Smooth muscle cell (in vitro differentiated cells): Measurements from ENCODE around the gene CDH5. TPM values are rescaled to one million over a fixed set of nuclear protein-coding genes. Genes with fewer than 3 reads are reported as not detected.

Source experiments
- DNase-seq: peaks from one replicate; lab custom pipeline; 2025; ENCODE audit not compliant: unreplicated experiment; lab: John Stamatoyannopoulos, UW
- H2AFZ ChIP-seq: fragments of 200-600 bp; sonication (generic); 2 replicates; pipeline ENCODE4 v1.6.0; 2016; ENCODE audit warnings: antibody characterized with exemption, low read depth, mild to moderate bottlenecking
- H3F3A ChIP-seq: fragments of 200-600 bp; sonication (generic); 2 replicates; pipeline ENCODE4 v1.6.0; 2017; ENCODE audit warnings: antibody characterized with exemption, low read depth
- H3K27ac ChIP-seq: fragments of 200-600 bp; sonication (generic); 2 replicates; pipeline ENCODE4 v1.5.1; 2016; ENCODE audit warnings: low read depth, mild to moderate bottlenecking
- H3K27me3 ChIP-seq: fragments of 200-600 bp; sonication (generic); 2 replicates; pipeline ENCODE4 v1.6.1; 2016; ENCODE audit warnings: low read depth, mild to moderate bottlenecking
- H3K36me3 ChIP-seq: fragments of 200-600 bp; sonication (generic); 2 replicates; pipeline ENCODE4 v1.5.1; 2016; ENCODE audit warnings: low read depth
- H3K4me1 ChIP-seq: fragments of 200-600 bp; sonication (generic); 2 replicates; pipeline ENCODE4 v1.5.1; 2016; ENCODE audit warnings: low read depth
- H3K4me2 ChIP-seq: fragments of 200-600 bp; sonication (generic); 2 replicates; pipeline ENCODE4 v1.6.0; 2016; ENCODE audit warnings: mild to moderate bottlenecking
- H3K4me3 ChIP-seq: fragments of 200-600 bp; sonication (generic); 2 replicates; pipeline ENCODE4 v1.5.1; 2016; ENCODE audit warnings: mild to moderate bottlenecking
- H3K79me2 ChIP-seq: fragments of 200-600 bp; sonication (generic); 2 replicates; pipeline ENCODE4 v1.6.0; 2016; ENCODE audit warnings: low read depth, mild to moderate bottlenecking
- H3K9ac ChIP-seq: fragments of 200-600 bp; sonication (generic); 2 replicates; pipeline ENCODE4 v1.6.0; 2016; ENCODE audit warnings: low read depth
- H3K9me3 ChIP-seq: fragments of 200-600 bp; sonication (generic); replicated peaks from 2 replicates; pipeline ENCODE4 v1.5.1; 2016; ENCODE audit warnings: low read depth
- H4K20me1 ChIP-seq: fragments of 200-600 bp; sonication (generic); 2 replicates; pipeline ENCODE4 v1.6.0; 2016; ENCODE audit warnings: low read depth
- WGBS: methylation state at CpG from one replicate; pipeline ENCODE4 v1.1.7; 2016; ENCODE audit warnings: low lambda C conversion rate; 5-methylcytosine and 5-hydroxymethylcytosine counted together
- polyA plus RNA-seq: library from polyadenylated mRNA; unstranded; fragments of >200 nt; fragmentation: Nextera tagmentation; extraction: Ambion mirVana; gene quantifications from 2 replicates; pipeline ENCODE4 v1.2.1, GENCODE V29; 2016
- total RNA-seq: library from RNA; depleted of rRNA; stranded (reverse); fragments of >200 nt; gene quantifications from 2 replicates; pipeline ENCODE4 v1.2.3, GENCODE V29; 2014
- TF ChIP-seq, protein P1 (sequence below): fragments of 200-600 bp; sonication (generic); IDR thresholded peaks from 2 replicates; pipeline ENCODE4 v1.5.1; 2017; ENCODE audit warnings: borderline replicate concordance, mild to moderate bottlenecking, antibody characterized with exemption; ENCODE audit not compliant: insufficient read depth, poor library complexity, severe bottlenecking

Gene CDH5
- total and polyA plus RNA-seq, 2 experiments from 2014 or later: not detected

DNA sequence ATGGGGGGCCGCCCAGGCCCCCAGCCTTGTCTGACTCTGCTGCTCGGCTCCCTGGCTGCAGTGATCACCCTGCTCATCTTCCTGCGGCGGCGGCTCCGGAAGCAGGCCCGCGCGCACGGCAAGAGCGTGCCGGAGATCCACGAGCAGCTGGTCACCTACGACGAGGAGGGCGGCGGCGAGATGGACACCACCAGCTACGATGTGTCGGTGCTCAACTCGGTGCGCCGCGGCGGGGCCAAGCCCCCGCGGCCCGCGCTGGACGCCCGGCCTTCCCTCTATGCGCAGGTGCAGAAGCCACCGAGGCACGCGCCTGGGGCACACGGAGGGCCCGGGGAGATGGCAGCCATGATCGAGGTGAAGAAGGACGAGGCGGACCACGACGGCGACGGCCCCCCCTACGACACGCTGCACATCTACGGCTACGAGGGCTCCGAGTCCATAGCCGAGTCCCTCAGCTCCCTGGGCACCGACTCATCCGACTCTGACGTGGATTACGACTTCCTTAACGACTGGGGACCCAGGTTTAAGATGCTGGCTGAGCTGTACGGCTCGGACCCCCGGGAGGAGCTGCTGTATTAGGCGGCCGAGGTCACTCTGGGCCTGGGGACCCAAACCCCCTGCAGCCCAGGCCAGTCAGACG, 36.2 kb downstream of the CDH5 start:
- Histone ChIP-seq H3K79me2 (no peaks in the 10 kb centered on the region), H4K20me1 (no peaks in the 10 kb centered on the region), H3F3A (peaks cover 2% of the 10 kb centered on the region), H3K4me1 (peaks cover 8% of the 10 kb centered on the region), H3K4me3 (no peak overlapping the region), H3K27me3 (no peaks in the 10 kb centered on the region), H3K27ac (no peak overlapping the region), H3K9me3 (no peaks in the 10 kb centered on the region), H2AFZ (no peak overlapping the region), H3K4me2 (no peak overlapping the region), H3K9ac (no peak overlapping the region), H3K36me3 (no peaks in the 10 kb centered on the region)
- TF ChIP-seq, protein P1, sequence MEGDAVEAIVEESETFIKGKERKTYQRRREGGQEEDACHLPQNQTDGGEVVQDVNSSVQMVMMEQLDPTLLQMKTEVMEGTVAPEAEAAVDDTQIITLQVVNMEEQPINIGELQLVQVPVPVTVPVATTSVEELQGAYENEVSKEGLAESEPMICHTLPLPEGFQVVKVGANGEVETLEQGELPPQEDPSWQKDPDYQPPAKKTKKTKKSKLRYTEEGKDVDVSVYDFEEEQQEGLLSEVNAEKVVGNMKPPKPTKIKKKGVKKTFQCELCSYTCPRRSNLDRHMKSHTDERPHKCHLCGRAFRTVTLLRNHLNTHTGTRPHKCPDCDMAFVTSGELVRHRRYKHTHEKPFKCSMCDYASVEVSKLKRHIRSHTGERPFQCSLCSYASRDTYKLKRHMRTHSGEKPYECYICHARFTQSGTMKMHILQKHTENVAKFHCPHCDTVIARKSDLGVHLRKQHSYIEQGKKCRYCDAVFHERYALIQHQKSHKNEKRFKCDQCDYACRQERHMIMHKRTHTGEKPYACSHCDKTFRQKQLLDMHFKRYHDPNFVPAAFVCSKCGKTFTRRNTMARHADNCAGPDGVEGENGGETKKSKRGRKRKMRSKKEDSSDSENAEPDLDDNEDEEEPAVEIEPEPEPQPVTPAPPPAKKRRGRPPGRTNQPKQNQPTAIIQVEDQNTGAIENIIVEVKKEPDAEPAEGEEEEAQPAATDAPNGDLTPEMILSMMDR: no peak
- 93% methylated on average over 53 of the region's 61 CpGs for WGBS
- DNase-seq: no peak

DNA sequence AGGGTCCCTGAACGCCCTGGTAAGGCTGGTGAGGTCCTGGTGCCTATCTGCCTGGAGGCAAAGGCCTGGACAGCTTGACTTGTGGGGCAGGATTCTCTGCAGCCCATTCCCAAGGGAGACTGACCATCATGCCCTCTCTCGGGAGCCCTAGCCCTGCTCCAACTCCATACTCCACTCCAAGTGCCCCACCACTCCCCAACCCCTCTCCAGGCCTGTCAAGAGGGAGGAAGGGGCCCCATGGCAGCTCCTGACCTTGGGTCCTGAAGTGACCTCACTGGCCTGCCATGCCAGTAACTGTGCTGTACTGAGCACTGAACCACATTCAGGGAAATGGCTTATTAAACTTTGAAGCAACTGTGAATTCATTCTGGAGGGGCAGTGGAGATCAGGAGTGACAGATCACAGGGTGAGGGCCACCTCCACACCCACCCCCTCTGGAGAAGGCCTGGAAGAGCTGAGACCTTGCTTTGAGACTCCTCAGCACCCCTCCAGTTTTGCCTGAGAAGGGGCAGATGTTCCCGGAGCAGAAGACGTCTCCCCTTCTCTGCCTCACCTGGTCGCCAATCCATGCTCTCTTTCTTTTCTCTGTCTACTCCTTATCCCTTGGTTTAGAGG, 37.1 kb downstream of the CDH5 start:
- TF ChIP-seq, protein P1: no peak
- H3K27ac ChIP-seq: no peak overlapping the region
- DNase-seq: no peak
- H4K20me1 ChIP-seq: no peaks in the 10 kb centered on the region
- peaks cover 14% of the 10 kb centered on the region for H3K4me1 ChIP-seq
- 82% methylated on average over 5 of the region's 5 CpGs for WGBS
- H3K27me3 ChIP-seq: no peaks in the 10 kb centered on the region
- H2AFZ ChIP-seq: no peak overlapping the region
- H3K4me3 ChIP-seq: no peak overlapping the region
- no peaks in the 10 kb centered on the region for H3K79me2 ChIP-seq
- H3K36me3 ChIP-seq: no peaks in the 10 kb centered on the region
- peaks cover 4% of the 10 kb centered on the region for H3F3A ChIP-seq
- no peak overlapping the region for H3K4me2 ChIP-seq
- no peak overlapping the region for H3K9ac ChIP-seq
- H3K9me3 ChIP-seq: no peaks in the 10 kb centered on the region

DNA sequence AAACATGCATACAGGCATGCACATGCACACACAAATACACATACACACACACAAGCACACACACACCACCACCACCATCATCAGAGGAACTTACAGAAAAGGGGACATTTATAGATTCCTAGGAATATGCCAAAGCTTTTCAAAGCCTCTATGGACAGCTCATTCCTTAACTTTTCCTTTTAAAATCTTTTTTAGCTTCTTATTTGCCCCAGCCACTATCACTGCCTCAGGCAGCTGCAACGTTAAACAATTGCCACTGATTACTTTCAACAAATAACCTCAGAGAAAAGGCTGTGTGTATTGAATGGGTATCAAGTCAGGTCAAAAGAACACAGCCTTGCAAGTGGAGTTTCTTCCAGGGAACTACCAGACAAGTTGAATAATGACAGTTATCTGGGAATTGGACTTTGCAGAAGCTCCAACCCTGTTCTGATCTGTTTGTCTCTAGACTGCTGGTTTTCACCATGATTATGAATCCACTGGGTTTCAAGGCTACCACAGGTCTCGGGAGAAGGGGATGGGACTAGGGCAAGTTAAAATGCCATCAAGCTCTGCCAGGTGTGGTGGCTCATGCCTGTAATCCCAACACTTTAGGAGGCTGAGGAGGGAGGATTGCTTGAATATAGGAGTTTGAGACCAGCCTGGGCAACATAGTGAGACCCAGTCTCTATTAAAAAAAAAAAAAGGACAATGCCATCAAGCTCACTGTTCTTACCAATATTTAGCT, 38.7 kb downstream of the CDH5 start:
- no peaks in the 10 kb centered on the region for H3K9me3 ChIP-seq
- no peak overlapping the region for H3K9ac ChIP-seq
- TF ChIP-seq, protein P1: no peak
- no peak overlapping the region for H3K4me2 ChIP-seq
- no peak for DNase-seq
- H3F3A ChIP-seq: peaks cover 4% of the 10 kb centered on the region
- no peaks in the 10 kb centered on the region for H3K79me2 ChIP-seq
- no peak overlapping the region for H3K27ac ChIP-seq
- no peaks in the 10 kb centered on the region for H3K27me3 ChIP-seq
- H3K4me1 ChIP-seq: peaks cover 14% of the 10 kb centered on the region
- no peak overlapping the region for H2AFZ ChIP-seq
- H3K36me3 ChIP-seq: no peaks in the 10 kb centered on the region
- H4K20me1 ChIP-seq: no peaks in the 10 kb centered on the region
- WGBS: 88% methylated on average over 2 of the region's 2 CpGs
- no peak overlapping the region for H3K4me3 ChIP-seq
